ENCODE data around the gene CLRN1. TPM values are rescaled to one million over a fixed set of nuclear protein-coding genes. Genes with fewer than 3 reads are reported as not detected.

The CLRN1 gene
- total and polyA plus RNA-seq, 4 donors = not detected

DNA sequence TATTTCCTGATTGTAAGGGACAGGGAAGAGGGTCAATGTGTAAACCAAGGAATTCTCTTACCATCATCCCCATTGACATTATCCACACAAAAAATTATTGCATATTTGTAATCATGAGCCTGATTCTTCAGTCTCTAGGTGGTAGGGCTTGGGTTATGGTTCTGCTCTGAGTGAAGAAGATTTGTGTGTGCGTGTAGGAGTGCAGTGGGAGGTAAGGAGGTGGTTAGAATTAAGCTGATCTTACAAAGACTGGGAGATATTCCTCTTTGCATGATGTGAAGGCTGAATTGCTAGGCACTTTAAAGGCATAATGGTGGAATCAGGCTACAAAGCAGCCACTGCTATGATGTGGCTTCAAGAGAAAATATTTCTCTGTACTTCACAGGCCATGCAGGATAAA, 44.3 kb downstream of the CLRN1 start:
- no peak overlapping the region for H3K9ac ChIP-seq (ENCODE audit: low read depth in 1 of 2, low read length in 2 of 2)
- no peaks in the 10 kb centered on the region for H3K27me3 ChIP-seq (ENCODE audit: control insufficient read depth in 4 of 4, insufficient read depth in 4 of 4, low read length in 3 of 4)
- DNase-seq (ENCODE audit: low spot score) = no peak
- no peaks in the 10 kb centered on the region for H3K9me3 ChIP-seq (ENCODE audit: control insufficient read depth in 4 of 4, low read length in 3 of 4)
- TF ChIP-seq JUND (IDR thresholded peaks at IDR 0.05) (no peak), RAD21 (IDR thresholded peaks at IDR 0.05) (no peak), HNF4A (conservative IDR thresholded peaks at IDR 0.05) (no peak), SP1 (IDR thresholded peaks at IDR 0.05) (no peak), HNF4G (IDR thresholded peaks at IDR 0.05) (no peak), MAX (IDR thresholded peaks at IDR 0.05) (no peak), NR2F2 (IDR thresholded peaks at IDR 0.05) (no peak), RXRA (IDR thresholded peaks at IDR 0.05) (no peak), EGR1 (IDR thresholded peaks at IDR 0.05; ENCODE audit: low read depth in 2 of 2) (no peak), TAF1 (conservative IDR thresholded peaks at IDR 0.05) (no peak)
- TF ChIP-seq, protein P1, sequence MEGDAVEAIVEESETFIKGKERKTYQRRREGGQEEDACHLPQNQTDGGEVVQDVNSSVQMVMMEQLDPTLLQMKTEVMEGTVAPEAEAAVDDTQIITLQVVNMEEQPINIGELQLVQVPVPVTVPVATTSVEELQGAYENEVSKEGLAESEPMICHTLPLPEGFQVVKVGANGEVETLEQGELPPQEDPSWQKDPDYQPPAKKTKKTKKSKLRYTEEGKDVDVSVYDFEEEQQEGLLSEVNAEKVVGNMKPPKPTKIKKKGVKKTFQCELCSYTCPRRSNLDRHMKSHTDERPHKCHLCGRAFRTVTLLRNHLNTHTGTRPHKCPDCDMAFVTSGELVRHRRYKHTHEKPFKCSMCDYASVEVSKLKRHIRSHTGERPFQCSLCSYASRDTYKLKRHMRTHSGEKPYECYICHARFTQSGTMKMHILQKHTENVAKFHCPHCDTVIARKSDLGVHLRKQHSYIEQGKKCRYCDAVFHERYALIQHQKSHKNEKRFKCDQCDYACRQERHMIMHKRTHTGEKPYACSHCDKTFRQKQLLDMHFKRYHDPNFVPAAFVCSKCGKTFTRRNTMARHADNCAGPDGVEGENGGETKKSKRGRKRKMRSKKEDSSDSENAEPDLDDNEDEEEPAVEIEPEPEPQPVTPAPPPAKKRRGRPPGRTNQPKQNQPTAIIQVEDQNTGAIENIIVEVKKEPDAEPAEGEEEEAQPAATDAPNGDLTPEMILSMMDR (IDR thresholded peaks at IDR 0.05; ENCODE audit: low read depth, low read length, missing input control) = no peak
- TF ChIP-seq, protein P2, sequence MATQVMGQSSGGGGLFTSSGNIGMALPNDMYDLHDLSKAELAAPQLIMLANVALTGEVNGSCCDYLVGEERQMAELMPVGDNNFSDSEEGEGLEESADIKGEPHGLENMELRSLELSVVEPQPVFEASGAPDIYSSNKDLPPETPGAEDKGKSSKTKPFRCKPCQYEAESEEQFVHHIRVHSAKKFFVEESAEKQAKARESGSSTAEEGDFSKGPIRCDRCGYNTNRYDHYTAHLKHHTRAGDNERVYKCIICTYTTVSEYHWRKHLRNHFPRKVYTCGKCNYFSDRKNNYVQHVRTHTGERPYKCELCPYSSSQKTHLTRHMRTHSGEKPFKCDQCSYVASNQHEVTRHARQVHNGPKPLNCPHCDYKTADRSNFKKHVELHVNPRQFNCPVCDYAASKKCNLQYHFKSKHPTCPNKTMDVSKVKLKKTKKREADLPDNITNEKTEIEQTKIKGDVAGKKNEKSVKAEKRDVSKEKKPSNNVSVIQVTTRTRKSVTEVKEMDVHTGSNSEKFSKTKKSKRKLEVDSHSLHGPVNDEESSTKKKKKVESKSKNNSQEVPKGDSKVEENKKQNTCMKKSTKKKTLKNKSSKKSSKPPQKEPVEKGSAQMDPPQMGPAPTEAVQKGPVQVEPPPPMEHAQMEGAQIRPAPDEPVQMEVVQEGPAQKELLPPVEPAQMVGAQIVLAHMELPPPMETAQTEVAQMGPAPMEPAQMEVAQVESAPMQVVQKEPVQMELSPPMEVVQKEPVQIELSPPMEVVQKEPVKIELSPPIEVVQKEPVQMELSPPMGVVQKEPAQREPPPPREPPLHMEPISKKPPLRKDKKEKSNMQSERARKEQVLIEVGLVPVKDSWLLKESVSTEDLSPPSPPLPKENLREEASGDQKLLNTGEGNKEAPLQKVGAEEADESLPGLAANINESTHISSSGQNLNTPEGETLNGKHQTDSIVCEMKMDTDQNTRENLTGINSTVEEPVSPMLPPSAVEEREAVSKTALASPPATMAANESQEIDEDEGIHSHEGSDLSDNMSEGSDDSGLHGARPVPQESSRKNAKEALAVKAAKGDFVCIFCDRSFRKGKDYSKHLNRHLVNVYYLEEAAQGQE (IDR thresholded peaks at IDR 0.05) = no peak
- no peaks in the 10 kb centered on the region for H3K36me3 ChIP-seq (ENCODE audit: control insufficient read depth in 4 of 4, insufficient read depth in 3 of 4, low read depth in 1 of 4, low read length in 3 of 4)
- no peaks in the 10 kb centered on the region for H3K4me1 ChIP-seq (ENCODE audit: control insufficient read depth in 4 of 4, insufficient read depth in 4 of 4, low read length in 3 of 4)
- no peak overlapping the region for H3K4me3 ChIP-seq (ENCODE audit: low read depth in 1 of 3, low read length in 3 of 3)
- H3K27ac ChIP-seq (ENCODE audit: low read depth in 1 of 2, low read length in 2 of 2) = no peak overlapping the region
- WGBS = 91% methylated on average over 1 of the region's 1 CpG

GRCh38 chr3:150926328-150926727, 46.2 kb downstream of the CLRN1 start:
- H3K27ac ChIP-seq (ENCODE audit: low read depth in 1 of 2, low read length in 2 of 2) = no peak overlapping the region
- TF ChIP-seq SP1 (IDR thresholded peaks at IDR 0.05) = no peak
- no peak for TF ChIP-seq HNF4A (conservative IDR thresholded peaks at IDR 0.05)
- TF ChIP-seq ATF3 (IDR thresholded peaks at IDR 0.05) = no peak
- no peak for TF ChIP-seq FOXA1 (IDR thresholded peaks at IDR 0.05)

More at GRCh38 chr3:150926328-150926727, 46.2 kb downstream of the CLRN1 start:
- Histone ChIP-seq H3K27me3 (ENCODE audit: control insufficient read depth in 4 of 4, insufficient read depth in 4 of 4, low read length in 3 of 4) (no peaks in the 10 kb centered on the region), H3K36me3 (ENCODE audit: control insufficient read depth in 4 of 4, insufficient read depth in 3 of 4, low read depth in 1 of 4, low read length in 3 of 4) (no peaks in the 10 kb centered on the region), H3K4me1 (ENCODE audit: control insufficient read depth in 4 of 4, insufficient read depth in 4 of 4, low read length in 3 of 4) (no peaks in the 10 kb centered on the region), H3K9me3 (ENCODE audit: control insufficient read depth in 4 of 4, low read length in 3 of 4) (no peaks in the 10 kb centered on the region), H3K4me3 (ENCODE audit: low read depth in 1 of 3, low read length in 3 of 3) (no peak overlapping the region), H3K9ac (ENCODE audit: low read depth in 1 of 2, low read length in 2 of 2) (no peak overlapping the region)
- 94% methylated on average over 7 of the region's 7 CpGs for WGBS
- DNase-seq (ENCODE audit: low spot score) = no peak
